HEK293 (cell line): ENCODE measurements around the gene NDUFS8.

Experiments used
- CTCF ChIA-PET: fragments of 350-600 bp; formaldehyde crosslinking; extraction: SDS; loops from one replicate; lab custom pipeline; 2021; ENCODE audit warnings: antibody characterized with exemption; lab: Yijun Ruan, JAX
- POLR2A ChIA-PET: fragments of 300-600 bp; formaldehyde crosslinking; extraction: SDS; loops from one replicate; lab custom pipeline; 2020; ENCODE audit warnings: antibody characterized with exemption, inconsistent platforms; lab: Yijun Ruan, JAX
- H3K27ac ChIP-seq: fragments of 200-500 bp; sonication (Bioruptor generic); 2 replicates; pipeline ENCODE4 v1.5.1; 2014; ENCODE audit warnings: low read depth, low read length, control low read depth, inconsistent platforms; ENCODE audit errors: extremely low read depth
- H3K36me3 ChIP-seq, 2 experiments: fragments of 200-500 bp in 1 of 2; sonication (Bioruptor generic) in 1 of 2; 1 replicate in 1 of 2; 2 replicates in 1 of 2; pipeline ENCODE4 v1.5.1; 2014 to 2017; ENCODE audit warnings: inconsistent platforms in 2 of 2, low read length in 2 of 2; ENCODE audit not compliant: control insufficient read depth in 2 of 2, insufficient read depth in 1 of 2
- H3K4me1 ChIP-seq: fragments of 200-500 bp; sonication (Bioruptor generic); 2 replicates; pipeline ENCODE4 v1.5.1; 2014; ENCODE audit warnings: mild to moderate bottlenecking, low read length, inconsistent platforms; ENCODE audit not compliant: control insufficient read depth, insufficient read depth
- H3K4me3 ChIP-seq: 2 replicates; pipeline ENCODE4 v1.5.1; 2011; ENCODE audit warnings: low read depth, mild to moderate bottlenecking, control low read depth, low read length, moderate library complexity
- H3K9me3 ChIP-seq: fragments of 200-500 bp; sonication (Bioruptor generic); 2 replicates; pipeline ENCODE4 v1.5.1; 2014; ENCODE audit warnings: low read depth, low read length, inconsistent platforms; ENCODE audit not compliant: control insufficient read depth, insufficient read depth
- SCRT1 ChIP-seq: fragments of 450-650 bp; formaldehyde crosslinking; IDR thresholded peaks from 2 replicates; pipeline ENCODE4 v1.5.1; 2016; ENCODE audit warnings: missing biosample characterization, missing genetic modification characterization, borderline replicate concordance
- TCF7L2 ChIP-seq: IDR thresholded peaks from 2 replicates; pipeline ENCODE4 v1.6.1; 2011; ENCODE audit warnings: low read depth, mild to moderate bottlenecking, inconsistent platforms, low read length, moderate library complexity, borderline replicate concordance
- ZBTB11 ChIP-seq: fragments of 450-650 bp; formaldehyde crosslinking; conservative IDR thresholded peaks from 2 replicates; pipeline ENCODE4 v1.5.1; 2016; ENCODE audit warnings: low read depth, missing biosample characterization, missing genetic modification characterization
- ZNF10 ChIP-seq: fragments of 450-650 bp; formaldehyde crosslinking; IDR thresholded peaks from 2 replicates; pipeline ENCODE4 v1.5.1; 2017; ENCODE audit warnings: missing biosample characterization, missing genetic modification characterization
- ZNF121 ChIP-seq: fragments of 450-650 bp; formaldehyde crosslinking; IDR thresholded peaks from 2 replicates; pipeline ENCODE4 v1.5.1; 2016; ENCODE audit warnings: missing biosample characterization, missing genetic modification characterization
- ZNF19 ChIP-seq: fragments of 450-650 bp; formaldehyde crosslinking; IDR thresholded peaks from 2 replicates; pipeline ENCODE4; 2016; ENCODE audit warnings: missing biosample characterization, missing genetic modification characterization, low read depth
- ZNF223 ChIP-seq: fragments of 450-650 bp; formaldehyde crosslinking; IDR thresholded peaks from 2 replicates; pipeline ENCODE4 v1.5.1; 2016; ENCODE audit warnings: missing biosample characterization, missing genetic modification characterization
- ZNF24 ChIP-seq: fragments of 450-650 bp; formaldehyde crosslinking; IDR thresholded peaks from 2 replicates; pipeline ENCODE4 v1.5.1; 2016; ENCODE audit warnings: missing biosample characterization, missing genetic modification characterization
- ZNF433 ChIP-seq: fragments of 450-650 bp; formaldehyde crosslinking; IDR thresholded peaks from 2 replicates; pipeline ENCODE4 v1.5.1; 2016; ENCODE audit warnings: missing biosample characterization, missing genetic modification characterization, low read depth
- ZNF488 ChIP-seq: fragments of 450-650 bp; formaldehyde crosslinking; IDR thresholded peaks from 2 replicates; pipeline ENCODE4 v1.5.1; 2016; ENCODE audit warnings: missing biosample characterization, missing genetic modification characterization
- ZNF610 ChIP-seq: fragments of 450-650 bp; formaldehyde crosslinking; IDR thresholded peaks from 2 replicates; pipeline ENCODE4 v1.5.1; 2016; ENCODE audit warnings: missing biosample characterization, missing genetic modification characterization, borderline replicate concordance
- ZNF621 ChIP-seq: fragments of 450-650 bp; formaldehyde crosslinking; IDR thresholded peaks from 2 replicates; pipeline ENCODE4 v1.5.1; 2017; ENCODE audit warnings: missing biosample characterization, missing genetic modification characterization
- ZNF623 ChIP-seq: fragments of 450-650 bp; formaldehyde crosslinking; IDR thresholded peaks from 2 replicates; pipeline ENCODE4 v1.5.1; 2016; ENCODE audit warnings: missing biosample characterization, missing genetic modification characterization
- ZNF677 ChIP-seq: fragments of 450-650 bp; IDR thresholded peaks from 2 replicates; pipeline ENCODE4 v1.5.0; 2018; ENCODE audit warnings: missing biosample characterization, mild to moderate bottlenecking, missing genetic modification characterization, moderate library complexity
- ZNF701 ChIP-seq: fragments of 450-650 bp; formaldehyde crosslinking; IDR thresholded peaks from 2 replicates; pipeline ENCODE4 v1.5.1; 2016; ENCODE audit warnings: missing biosample characterization, missing genetic modification characterization
- ZNF777 ChIP-seq: fragments of 450-650 bp; formaldehyde crosslinking; IDR thresholded peaks from 2 replicates; pipeline ENCODE4 v1.5.1; 2017; ENCODE audit warnings: missing biosample characterization, missing genetic modification characterization, borderline replicate concordance
- ZNF785 ChIP-seq: fragments of 450-650 bp; formaldehyde crosslinking; IDR thresholded peaks from 2 replicates; pipeline ENCODE4 v1.5.1; 2016; ENCODE audit warnings: missing biosample characterization, missing genetic modification characterization
- ZNF843 ChIP-seq: fragments of 450-650 bp; formaldehyde crosslinking; IDR thresholded peaks from 2 replicates; pipeline ENCODE4 v1.5.1; 2016; ENCODE audit warnings: missing biosample characterization, missing genetic modification characterization
- ZSCAN18 ChIP-seq: fragments of 450-650 bp; formaldehyde crosslinking; IDR thresholded peaks from 2 replicates; pipeline ENCODE4 v1.5.1; 2016; ENCODE audit warnings: missing biosample characterization, missing genetic modification characterization
- ZSCAN5A ChIP-seq: fragments of 450-650 bp; formaldehyde crosslinking; IDR thresholded peaks from 2 replicates; pipeline ENCODE4 v1.5.1; 2016; ENCODE audit warnings: missing biosample characterization, missing genetic modification characterization
- TF ChIP-seq, protein P1 (sequence below): fragments of 450-650 bp; formaldehyde crosslinking; IDR thresholded peaks from 2 replicates; pipeline ENCODE4 v1.5.1; 2016; ENCODE audit warnings: missing biosample characterization, missing genetic modification characterization, low read depth

NDUFS8 gene

GRCh38 chr11:67997475-67997921, 33.0 kb upstream of the NDUFS8 start:
- CTCF ChIA-PET = interaction anchor here (1.5 kb wide), 1 partner anchor 212 kb away, joined by 3 read pairs; no protein-coding TSS in a partner anchor
- H3K9me3 ChIP-seq = no peaks in the 10 kb centered on the region
- H3K27ac ChIP-seq = no peak overlapping the region
- POLR2A ChIA-PET = no interaction called here
- no peaks in the 10 kb centered on the region; the same call in 1 of the 2 replicates for H3K4me1 ChIP-seq
- H3K36me3 ChIP-seq = no peaks in the 10 kb centered on the region
- TF ChIP-seq TCF7L2 (no peak), ZNF777 (no peak), ZNF433 (tag by site-specific recombination) (no peak), ZNF610 (tag by site-specific recombination) (no peak), ZNF623 (tag by site-specific recombination) (no peak), SCRT1 (no peak), ZNF677 (tag by site-specific recombination) (no peak), ZNF785 (tag by site-specific recombination) (no peak), ZBTB11 (tag by site-specific recombination) (no peak)
- H3K4me3 ChIP-seq = no peak overlapping the region

- POLR2A ChIA-PET = interaction anchor here (0.6 kb wide), 1 partner anchor 124 kb away, joined by 4 read pairs; no protein-coding TSS in a partner anchor
- no peak overlapping the region for H3K4me3 ChIP-seq
- no peaks in the 10 kb centered on the region for H3K9me3 ChIP-seq
- H3K36me3 ChIP-seq = no peaks in the 10 kb centered on the region
- no peaks in the 10 kb centered on the region; the same call in 1 of the 2 replicates for H3K4me1 ChIP-seq
- CTCF ChIA-PET = interaction anchor here (1.5 kb wide), 1 partner anchor 211 kb away, joined by 3 read pairs; no protein-coding TSS in a partner anchor
- H3K27ac ChIP-seq = no peak overlapping the region
- TF ChIP-seq ZNF488 (tag by site-specific recombination) (no peak), ZNF843 (tag by site-specific recombination) (no peak), ZNF701 (tag by site-specific recombination) (no peak), ZBTB11 (tag by site-specific recombination) (no peak), ZNF24 (tag by site-specific recombination) (no peak), ZNF677 (tag by site-specific recombination) (no peak), ZSCAN18 (tag by site-specific recombination) (no peak), ZNF19 (tag by site-specific recombination) (no peak), ZNF10 (no peak), ZNF621 (no peak), ZSCAN5A (tag by site-specific recombination) (no peak), ZNF121 (tag by site-specific recombination) (peak; percentile 95), ZNF223 (tag by site-specific recombination) (no peak)
- TF ChIP-seq, protein P1, sequence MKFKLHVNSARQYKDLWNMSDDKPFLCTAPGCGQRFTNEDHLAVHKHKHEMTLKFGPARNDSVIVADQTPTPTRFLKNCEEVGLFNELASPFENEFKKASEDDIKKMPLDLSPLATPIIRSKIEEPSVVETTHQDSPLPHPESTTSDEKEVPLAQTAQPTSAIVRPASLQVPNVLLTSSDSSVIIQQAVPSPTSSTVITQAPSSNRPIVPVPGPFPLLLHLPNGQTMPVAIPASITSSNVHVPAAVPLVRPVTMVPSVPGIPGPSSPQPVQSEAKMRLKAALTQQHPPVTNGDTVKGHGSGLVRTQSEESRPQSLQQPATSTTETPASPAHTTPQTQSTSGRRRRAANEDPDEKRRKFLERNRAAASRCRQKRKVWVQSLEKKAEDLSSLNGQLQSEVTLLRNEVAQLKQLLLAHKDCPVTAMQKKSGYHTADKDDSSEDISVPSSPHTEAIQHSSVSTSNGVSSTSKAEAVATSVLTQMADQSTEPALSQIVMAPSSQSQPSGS (tag by site-specific recombination) = no peak
These were observed 32.1 kb upstream of the NDUFS8 start for GRCh38 chr11:67998150-67999045.
